H1 (cell line): Measurements from ENCODE around the gene RGCC. TPM values are rescaled to one million over a fixed set of nuclear protein-coding genes. Genes with fewer than 3 reads are reported as not detected.

Experiments used
- CTCF ChIA-PET: fragments of 300-600 bp; sonication (Branson Sonifier 250); formaldehyde crosslinking; loops from one replicate; lab custom pipeline; 2021; ENCODE audit not compliant: partially characterized antibody; lab: Charles Lee
- POLR2A ChIA-PET: fragments of 300-600 bp; sonication (Branson Sonifier 250); formaldehyde crosslinking; loops from one replicate; lab custom pipeline; 2021; ENCODE audit warnings: inconsistent platforms; ENCODE audit not compliant: partially characterized antibody; lab: Charles Lee
- DNase-seq, 2 experiments: peaks; one replicate each; pipeline versions ENCODE4 v3.0.0 to v3.0.0-alpha.2; 2010 to 2022; ENCODE audit warnings: low spot score in 2 of 2, low read depth in 1 of 2, mixed read lengths in 1 of 2
- FAIRE-seq: peaks from 2 replicates; lab custom pipeline; 2011; peaks lifted over from hg19 to GRCh38; lab: Jason Lieb, UNC
- H2AFZ ChIP-seq: 2 replicates; pipeline ENCODE4 v1.8.1; 2012; ENCODE audit warnings: low read length, inconsistent platforms
- H2AK5ac ChIP-seq: 2 replicates; pipeline ENCODE4 v1.6.1; 2013; ENCODE audit warnings: low read depth, low read length
- H2BK120ac ChIP-seq: replicated peaks from 2 replicates; pipeline ENCODE3; 2013; ENCODE audit warnings: low read depth, low read length, inconsistent platforms
- H2BK12ac ChIP-seq: 2 replicates; pipeline ENCODE4 v1.6.1; 2013; ENCODE audit warnings: low read depth, low read length
- H2BK15ac ChIP-seq: 2 replicates; pipeline ENCODE4 v1.6.1; 2013; ENCODE audit warnings: low read length
- H2BK20ac ChIP-seq: 2 replicates; pipeline ENCODE4 v1.6.1; 2013; ENCODE audit warnings: low read length
- H2BK5ac ChIP-seq: 2 replicates; pipeline ENCODE4 v1.6.1; 2013; ENCODE audit warnings: low read depth, low read length
- H3K14ac ChIP-seq: 2 replicates; pipeline ENCODE4 v1.6.1; 2013; ENCODE audit warnings: inconsistent platforms; ENCODE audit not compliant: insufficient read length
- H3K18ac ChIP-seq: 2 replicates; pipeline ENCODE4 v1.6.1; 2013; ENCODE audit warnings: low read length; ENCODE audit errors: extremely low read depth
- H3K23ac ChIP-seq: 2 replicates; pipeline ENCODE4 v1.6.1; 2013; ENCODE audit warnings: inconsistent platforms; ENCODE audit not compliant: insufficient read length
- H3K23me2 ChIP-seq: 2 replicates; pipeline ENCODE4 v1.6.1; 2013; ENCODE audit warnings: low read depth, low read length
- H3K27ac ChIP-seq: 2 replicates; pipeline ENCODE4 v1.6.1; 2011; ENCODE audit warnings: low read depth, low read length, inconsistent platforms
- H3K27me3 ChIP-seq, 4 experiments: replicated peaks in 1 of 4; 1 replicate in 1 of 4; 2 replicates in 3 of 4; pipeline versions ENCODE4 v1.6.1 to v1.8.1; 2011 to 2013; ENCODE audit warnings: low read length in 3 of 4, mild to moderate bottlenecking in 3 of 4, inconsistent platforms in 2 of 4, mixed read lengths in 2 of 4, moderate library complexity in 1 of 4; ENCODE audit not compliant: control insufficient read depth in 3 of 4, insufficient read depth in 3 of 4; ENCODE audit errors: extremely low read depth in 1 of 4
- H3K36me3 ChIP-seq, 4 experiments: 2 replicates each; pipeline versions ENCODE4 v1.6.1 to v1.8.1; 2011 to 2013; ENCODE audit warnings: mild to moderate bottlenecking in 4 of 4, low read length in 3 of 4, moderate library complexity in 2 of 4, control low read depth in 1 of 4, inconsistent platforms in 1 of 4; ENCODE audit not compliant: insufficient read depth in 4 of 4, control insufficient read depth in 2 of 4
- H3K4ac ChIP-seq: replicated peaks from 2 replicates; pipeline ENCODE3; 2013; ENCODE audit warnings: low read length, low read depth, mixed read lengths, inconsistent platforms; ENCODE audit not compliant: insufficient read length
- H3K4me1 ChIP-seq, 4 experiments: replicated peaks in 1 of 4; 1 replicate in 1 of 4; 2 replicates in 3 of 4; pipeline versions ENCODE4 v1.6.1 to v1.8.1; 2011 to 2013; ENCODE audit warnings: low read length in 3 of 4, inconsistent platforms in 2 of 4, mixed read lengths in 1 of 4; ENCODE audit not compliant: insufficient read depth in 4 of 4, control insufficient read depth in 3 of 4
- H3K4me2 ChIP-seq, 2 experiments: 2 replicates each; pipeline versions ENCODE4 v1.6.1 to v1.8.1; 2011 to 2013; ENCODE audit warnings: low read depth in 2 of 2, low read length in 2 of 2, control low read depth in 1 of 2, inconsistent platforms in 1 of 2, mild to moderate bottlenecking in 1 of 2; ENCODE audit not compliant: insufficient read depth in 1 of 2
- H3K4me3 ChIP-seq, 4 experiments: fragments of 200-600, 300-600 bp in 1 of 4; sonication (generic), shearing (Covaris generic), sonication (Bioruptor Twin) in 1 of 4; 2 replicates each; pipeline versions ENCODE4 v1.5.1 to v1.8.1; 2011 to 2016; ENCODE audit warnings: low read length in 4 of 4, low read depth in 3 of 4, control low read depth in 2 of 4, inconsistent platforms in 2 of 4, mild to moderate bottlenecking in 2 of 4, mixed read lengths in 1 of 4, moderate library complexity in 1 of 4; ENCODE audit not compliant: insufficient read depth in 2 of 4; ENCODE audit errors: extremely low read depth in 1 of 4
- H3K56ac ChIP-seq: replicated peaks from 2 replicates; pipeline ENCODE3; 2013; ENCODE audit warnings: low read depth, mild to moderate bottlenecking, mixed read lengths, low read length, inconsistent platforms; ENCODE audit not compliant: insufficient read length
- H3K79me1 ChIP-seq: 2 replicates; pipeline ENCODE4 v1.6.1; 2013; ENCODE audit warnings: low read depth, low read length, control low read depth
- H3K79me2 ChIP-seq, 2 experiments: 2 replicates each; pipeline versions ENCODE4 v1.6.1 to v1.8.1; 2012 to 2013; ENCODE audit warnings: low read length in 2 of 2, mild to moderate bottlenecking in 2 of 2, inconsistent platforms in 1 of 2; ENCODE audit not compliant: insufficient read depth in 2 of 2, control insufficient read depth in 1 of 2
- H3K9ac ChIP-seq, 4 experiments: replicated peaks in 1 of 4; 1 replicate in 1 of 4; 2 replicates in 3 of 4; pipeline versions ENCODE4 v1.6.1 to v1.8.1; 2011 to 2013; ENCODE audit warnings: low read depth in 3 of 4, low read length in 3 of 4, control low read depth in 2 of 4, mild to moderate bottlenecking in 2 of 4, moderate library complexity in 2 of 4, inconsistent platforms in 1 of 4; ENCODE audit errors: extremely low read depth in 1 of 4
- H3K9me3 ChIP-seq, 2 experiments: 2 replicates each; pipeline versions ENCODE4 v1.6.1 to v1.8.1; 2012 to 2013; ENCODE audit warnings: mild to moderate bottlenecking in 2 of 2, moderate library complexity in 2 of 2, control low read depth in 1 of 2, inconsistent platforms in 1 of 2, low read depth in 1 of 2, low read length in 1 of 2, mixed read lengths in 1 of 2; ENCODE audit not compliant: insufficient read depth in 2 of 2
- H4K20me1 ChIP-seq, 2 experiments: replicated peaks in 1 of 2; 2 replicates each; pipeline versions ENCODE3 to v1.8.1; 2011 to 2013; ENCODE audit warnings: inconsistent platforms in 2 of 2, low read length in 2 of 2, mild to moderate bottlenecking in 1 of 2; ENCODE audit not compliant: insufficient read depth in 2 of 2, control insufficient read depth in 1 of 2
- H4K5ac ChIP-seq: 2 replicates; pipeline ENCODE4 v1.6.1; 2013; ENCODE audit warnings: low read length, low read depth, mixed read lengths, inconsistent platforms; ENCODE audit not compliant: insufficient read length
- H4K8ac ChIP-seq: 2 replicates; pipeline ENCODE4 v1.8.0; 2013; ENCODE audit warnings: mild to moderate bottlenecking, moderate library complexity, low read length, inconsistent platforms; ENCODE audit not compliant: insufficient read depth; ENCODE audit errors: extremely low read depth
- H4K91ac ChIP-seq: replicated peaks from 2 replicates; pipeline ENCODE3; 2013; ENCODE audit warnings: low read length, mixed read lengths, inconsistent platforms; ENCODE audit not compliant: insufficient read length
- CBX5 ChIP-seq: fragments of 300-800, 300-1000 bp; sonication (generic); IDR thresholded peaks from 2 replicates; pipeline ENCODE4 v1.7.1; 2016; ENCODE audit warnings: antibody characterized with exemption, low read length, low read depth
- FOSL1 ChIP-seq: IDR thresholded peaks from 2 replicates; pipeline ENCODE4 v1.6.1; 2011; ENCODE audit warnings: mild to moderate bottlenecking, low read depth, low read length, moderate library complexity; ENCODE audit not compliant: insufficient read depth
- HDAC2 ChIP-seq, 2 experiments: fragments of 300-600 bp in 1 of 2; sonication (generic) in 1 of 2; IDR thresholded peaks; 2 replicates each; pipeline ENCODE4 v1.6.1; 2011 to 2012; ENCODE audit warnings: low read depth in 2 of 2, low read length in 2 of 2, mild to moderate bottlenecking in 2 of 2, moderate library complexity in 2 of 2, borderline replicate concordance in 1 of 2, inconsistent platforms in 1 of 2
- KDM1A ChIP-seq: fragments of 200-600, 300-600 bp; sonication (generic); IDR thresholded peaks from 2 replicates; pipeline ENCODE4 v1.7.1; 2016; ENCODE audit warnings: mild to moderate bottlenecking, low read length, borderline replicate concordance
- KDM4A ChIP-seq: IDR thresholded peaks from one replicate; pipeline ENCODE4 v1.7.1; 2012; ENCODE audit warnings: low read depth, mild to moderate bottlenecking, moderate library complexity, low read length, inconsistent platforms; ENCODE audit not compliant: severe bottlenecking
- PHF8 ChIP-seq: fragments of 200-600 bp; sonication (generic); conservative IDR thresholded peaks from 2 replicates; pipeline ENCODE4 v1.7.1; 2012; ENCODE audit warnings: low read depth, mild to moderate bottlenecking, inconsistent platforms, low read length, moderate library complexity
- SIN3A ChIP-seq, 2 experiments: IDR thresholded peaks in 1 of 2; conservative IDR thresholded peaks in 1 of 2; 2 replicates each; pipeline ENCODE4 v1.6.1; 2011 to 2012; ENCODE audit warnings: low read length in 2 of 2, improper control_type of control experiment in 1 of 2, low read depth in 1 of 2, mild to moderate bottlenecking in 1 of 2
- WGBS, 2 experiments: shearing (Covaris generic) in 1 of 2; methylation state at CpG; one replicate each; pipeline versions ENCODE4 v1.1.6 to v1.1.7; 2013 to 2015; ENCODE audit warnings: low lambda C conversion rate in 2 of 2, mixed read lengths in 2 of 2, inconsistent platforms in 1 of 2, low coverage in 1 of 2, missing lambda C conversion rate in 1 of 2; ENCODE audit not compliant: insufficient replicate concordance in 2 of 2, insufficient coverage in 1 of 2, insufficient read length in 1 of 2; ENCODE audit errors: extremely low coverage in 1 of 2, missing lambda C conversion rate in 1 of 2; 5-methylcytosine and 5-hydroxymethylcytosine counted together
- polyA plus RNA-seq, 7 experiments: library from polyadenylated mRNA; depleted of rRNA in 3 of 7; stranded (reverse) in 5 of 7; unstranded in 2 of 7; fragments of >200 nt in 5 of 7; fragments of 200-250 nt in 2 of 7; gene quantifications; 1 replicate in 5 of 7; 2 replicates in 1 of 7; 4 replicates in 1 of 7; pipeline versions ENCODE4 v1.2.1 to v1.2.3, GENCODE V29; 2011 to 2013; ENCODE audit warnings: missing spikeins in 2 of 7, mixed read lengths in 2 of 7
- total RNA-seq: library from RNA; stranded (reverse); fragmentation: NEBNext Ultra II Directional; extraction: Animal tissue kit (Norgen Biotek cat#: 25700); gene quantifications from 2 replicates; pipeline ENCODE4 v1.2.1, GENCODE V29; 2021

The RGCC gene
- total and polyA plus RNA-seq, 2 of the 8 experiments (the other 6 are each of a cell fraction or from before 2014, with no cell fraction given): 0.41 TPM; not detected in 1

DNA sequence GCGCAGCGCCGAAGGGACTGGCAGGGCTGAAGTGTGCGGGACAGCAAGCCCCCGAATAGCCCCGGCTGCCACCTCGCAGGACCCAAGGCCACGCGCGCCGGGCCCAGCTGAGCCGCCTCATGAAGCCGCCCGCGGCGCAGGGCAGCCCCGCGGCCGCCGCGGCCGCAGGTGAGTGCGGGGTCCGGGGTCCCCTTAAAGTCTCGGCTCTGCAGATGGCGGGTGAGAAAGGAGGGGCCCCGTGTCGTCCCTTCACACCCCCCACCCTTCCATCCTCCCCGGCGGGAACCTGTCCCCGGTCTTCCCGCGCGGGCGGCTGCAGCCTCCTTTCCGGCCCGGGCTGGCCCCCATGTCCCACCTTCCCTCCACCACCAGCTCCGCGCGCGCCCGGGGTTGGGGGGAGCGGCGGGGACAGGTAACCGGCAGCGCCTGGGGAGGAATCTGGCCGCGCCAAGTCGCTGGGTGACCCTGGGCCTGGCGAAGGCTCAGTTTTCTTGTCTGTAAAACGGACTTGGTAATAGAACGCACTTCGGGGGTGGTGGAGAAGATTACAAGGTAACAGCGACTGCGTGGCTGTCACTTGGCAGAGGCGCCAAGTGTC, 338 bp downstream of the RGCC start:
- H3K27me3 ChIP-seq: peaks cover 29 to 57% (median 48%) of the 10 kb centered on the region in 4 experiments
- peak; percentile 69 for TF ChIP-seq KDM4A
- TF ChIP-seq SIN3A (conservative IDR thresholded peaks at IDR 0.05 in 1 of 2, IDR thresholded peaks at IDR 0.05 in 1 of 2; ENCODE audit: low read depth in 1 of 2, low read length in 2 of 2): 0 out of 4 replicates have a peak, but pooled peaks of 1 of the 2 experiments have one; percentile 27
- peak; percentile 53; the same call in 1 of the 2 replicates for TF ChIP-seq KDM1A
- no peak for TF ChIP-seq FOSL1
- 0 out of 2 replicates have a peak, but pooled peaks have one; percentile 26 for TF ChIP-seq PHF8
- peak in 1 of 2 experiments; percentile 55; a peak in 1 of 4 replicates for TF ChIP-seq HDAC2 (IDR thresholded peaks at IDR 0.05; ENCODE audit: borderline replicate concordance in 1 of 2, low read depth in 2 of 2, low read length in 2 of 2)
- TF ChIP-seq CBX5: no peak
- no peak overlapping the region for H2BK5ac ChIP-seq
- no peak overlapping the region for H3K18ac ChIP-seq
- CTCF ChIA-PET: interaction anchor here (0.8 to 4.2 kb wide), 12 partner anchors 12 to 193 kb away, joined by 3 to 35 read pairs (median 5); no protein-coding TSS in a partner anchor
- no peak overlapping the region for H2BK20ac ChIP-seq
- FAIRE-seq (no peak), DNase-seq (peak in 1 of 2 experiments; percentile 62)
- POLR2A ChIA-PET: interaction anchor here (0.7 kb wide), 1 partner anchor 85 kb away, joined by 3 read pairs; no protein-coding TSS in a partner anchor
- H2BK15ac ChIP-seq: no peak overlapping the region
- H3K36me3 ChIP-seq: no peaks in the 10 kb centered on the region
- H3K23ac ChIP-seq: no peak overlapping the region
- H4K91ac ChIP-seq: no peak overlapping the region
- H4K8ac ChIP-seq: peak overlapping the region; percentile 87; the same call in 1 of the 2 replicates
- WGBS, 2 experiments: 1% methylated on average over 45 of the region's 56 CpGs; no CpG with 5 or more reads in 1 of the 2 experiments
- no peak overlapping the region for H4K5ac ChIP-seq
- no peak overlapping the region for H3K4ac ChIP-seq
- H2AK5ac ChIP-seq: no peak overlapping the region
- H3K4me1 ChIP-seq: peaks cover 0 to 4% (median 2%) of the 10 kb centered on the region in 4 experiments; a peak in 3 of 7 replicates
- no peak overlapping the region for H2BK120ac ChIP-seq
- H2AFZ ChIP-seq: no peak overlapping the region
- no peak overlapping the region for H3K27ac ChIP-seq
- no peaks in the 10 kb centered on the region for H3K79me1 ChIP-seq
- no peaks in the 10 kb centered on the region for H3K9me3 ChIP-seq
- peaks cover 3% of the 10 kb centered on the region in 2 experiments for H4K20me1 ChIP-seq
- no peak overlapping the region for H3K56ac ChIP-seq
- peak overlapping the region; percentile 33 to 75 (median 56) for H3K4me3 ChIP-seq
- H3K23me2 ChIP-seq: peaks cover 9% of the 10 kb centered on the region; the same call in 1 of the 2 replicates
- peak overlapping the region; percentile 64 to 97 for H3K4me2 ChIP-seq
- no peak overlapping the region for H2BK12ac ChIP-seq
- no peak overlapping the region for H3K9ac ChIP-seq
- no peaks in the 10 kb centered on the region for H3K79me2 ChIP-seq
- H3K14ac ChIP-seq: no peak overlapping the region
